Large intestine (tissue), 3 donors: ENCODE results near the gene AIPL1. TPM values are rescaled to one million over a fixed set of nuclear protein-coding genes. Genes with fewer than 3 reads are reported as not detected.
A peak's percentile ranks its signal among the peaks of the same experiment; 100 is the strongest.

ENCODE experiments used
- DNase-seq, 2 donors: peaks; one replicate each; pipeline versions ENCODE4 v3.0.0 to v3.0.0-alpha.2; 2013
- H3K27ac ChIP-seq: one replicate; pipeline ENCODE4 v1.5.1; 2013; ENCODE audit warnings: low read length
- H3K27me3 ChIP-seq: 2 replicates; pipeline ENCODE4 v1.6.1; 2013; ENCODE audit warnings: low read length; ENCODE audit not compliant: control insufficient read depth, insufficient read depth
- H3K36me3 ChIP-seq: 2 replicates; pipeline ENCODE4 v1.6.1; 2013; ENCODE audit warnings: low read length; ENCODE audit not compliant: control insufficient read depth, insufficient read depth
- H3K4me1 ChIP-seq: one replicate; pipeline ENCODE4 v1.6.1; 2013; ENCODE audit warnings: low read length; ENCODE audit not compliant: control insufficient read depth, insufficient read depth
- H3K4me3 ChIP-seq: one replicate; pipeline ENCODE4 v1.5.1; 2013; ENCODE audit warnings: low read length
- H3K9me3 ChIP-seq: one replicate; pipeline ENCODE4 v1.6.1; 2013; ENCODE audit warnings: mild to moderate bottlenecking, low read depth, low read length, moderate library complexity; ENCODE audit not compliant: control insufficient read depth
- WGBS: methylation state at CpG from one replicate; pipeline ENCODE4 v1.1.5; 2013; ENCODE audit warnings: low lambda C conversion rate; ENCODE audit not compliant: insufficient coverage; 5-methylcytosine and 5-hydroxymethylcytosine counted together
- polyA plus RNA-seq: library from polyadenylated mRNA; unstranded; fragments of 120-200 nt; gene quantifications from one replicate; pipeline ENCODE4 v1.2.1, GENCODE V29; 2013

AIPL1 gene
- polyA plus RNA-seq, 1 donor: not detected

DNA sequence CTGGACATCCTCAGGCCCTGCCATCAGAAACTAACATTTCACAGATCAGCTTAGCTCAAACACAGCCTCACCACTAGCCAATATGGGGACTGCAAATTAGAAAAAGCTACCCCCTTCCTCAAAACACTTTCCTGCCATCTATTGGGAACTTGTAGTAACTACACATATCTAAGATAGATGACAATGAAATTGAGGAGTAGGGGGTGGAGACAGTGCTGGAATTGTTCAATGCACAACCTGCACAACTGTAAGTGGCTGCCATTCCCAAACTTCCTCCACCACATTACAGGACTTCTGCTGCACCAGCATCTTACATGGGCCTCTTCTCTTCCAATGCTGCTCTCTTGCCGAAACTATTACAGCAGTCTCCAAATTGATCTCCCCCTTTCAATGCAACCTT lies 21.9 kb downstream of the AIPL1 start:
- no peaks in the 10 kb centered on the region for H3K36me3 ChIP-seq
- no CpG with 5 or more reads among the region's 1 CpG for WGBS
- no peak overlapping the region for H3K4me3 ChIP-seq
- no peak for DNase-seq
- no peaks in the 10 kb centered on the region for H3K27me3 ChIP-seq
- no peak overlapping the region for H3K27ac ChIP-seq
- no peaks in the 10 kb centered on the region for H3K9me3 ChIP-seq
- no peaks in the 10 kb centered on the region for H3K4me1 ChIP-seq

- no peaks in the 10 kb centered on the region for H3K27me3 ChIP-seq
- no peaks in the 10 kb centered on the region for H3K36me3 ChIP-seq
- no CpG with 5 or more reads among the region's 10 CpGs for WGBS
- no peaks in the 10 kb centered on the region for H3K4me1 ChIP-seq
- no peak overlapping the region for H3K4me3 ChIP-seq
- no peaks in the 10 kb centered on the region for H3K9me3 ChIP-seq
- H3K27ac ChIP-seq: no peak overlapping the region
- DNase-seq: no peak
Observed at GRCh38 chr17:6408735-6409134, 26.2 kb downstream of the AIPL1 start.

GRCh38 chr17:6408276-6408675 lies 26.6 kb downstream of the AIPL1 start:
- Histone ChIP-seq H3K4me1 (no peaks in the 10 kb centered on the region), H3K27me3 (no peaks in the 10 kb centered on the region), H3K27ac (no peak overlapping the region), H3K4me3 (no peak overlapping the region), H3K36me3 (no peaks in the 10 kb centered on the region), H3K9me3 (no peaks in the 10 kb centered on the region)
- no CpG with 5 or more reads among the region's 6 CpGs for WGBS
- no peak for DNase-seq

DNA sequence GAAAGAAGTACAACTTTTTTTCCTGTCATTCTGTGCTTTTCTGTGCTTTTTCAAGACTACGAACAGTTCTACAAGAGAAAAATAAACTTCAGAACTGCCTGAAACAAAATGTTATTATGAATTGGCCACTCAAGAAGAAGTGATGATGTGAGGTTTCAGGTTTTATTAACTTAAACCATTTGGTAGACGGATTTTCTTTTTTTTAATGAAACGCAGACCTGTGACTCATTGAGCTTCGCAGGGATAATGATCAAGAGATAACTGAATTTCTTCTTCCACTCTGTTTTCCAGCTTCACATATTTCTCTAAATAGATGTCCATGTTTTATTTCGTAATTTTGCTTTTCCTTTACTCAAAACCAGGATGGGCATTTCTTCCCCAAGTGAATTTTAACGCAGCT lies 32.7 kb downstream of the AIPL1 start:
- WGBS: 92% methylated on average over 2 of the region's 6 CpGs
- no peak for DNase-seq
- no peaks in the 10 kb centered on the region for H3K4me1 ChIP-seq
- no peaks in the 10 kb centered on the region for H3K27me3 ChIP-seq
- no peaks in the 10 kb centered on the region for H3K36me3 ChIP-seq
- H3K4me3 ChIP-seq: no peak overlapping the region
- H3K27ac ChIP-seq: no peak overlapping the region
- no peaks in the 10 kb centered on the region for H3K9me3 ChIP-seq

- Histone ChIP-seq H3K4me1 (no peaks in the 10 kb centered on the region), H3K36me3 (no peaks in the 10 kb centered on the region), H3K4me3 (no peak overlapping the region), H3K27me3 (peaks cover 6% of the 10 kb centered on the region), H3K27ac (no peak overlapping the region), H3K9me3 (no peaks in the 10 kb centered on the region)
- WGBS: no CpG with 5 or more reads among the region's 2 CpGs
- DNase-seq: no peak
Observed at GRCh38 chr17:6398955-6399354, 36.0 kb downstream of the AIPL1 start.

- no peaks in the 10 kb centered on the region for H3K9me3 ChIP-seq
- no peak overlapping the region for H3K4me3 ChIP-seq
- WGBS: no CpG with 5 or more reads among the region's 8 CpGs
- H3K27me3 ChIP-seq: peaks cover 11% of the 10 kb centered on the region
- no peak for DNase-seq
- H3K27ac ChIP-seq: no peak overlapping the region
- H3K4me1 ChIP-seq: no peaks in the 10 kb centered on the region
- H3K36me3 ChIP-seq: no peaks in the 10 kb centered on the region
Observed at GRCh38 chr17:6394055-6394606, 40.8 kb downstream of the AIPL1 start.

- no peak overlapping the region for H3K4me3 ChIP-seq
- no CpG with 5 or more reads among the region's 15 CpGs for WGBS
- H3K36me3 ChIP-seq: no peaks in the 10 kb centered on the region
- DNase-seq: peak in 1 of 2 donors; percentile 17
- peaks cover 11% of the 10 kb centered on the region for H3K27me3 ChIP-seq
- H3K9me3 ChIP-seq: no peaks in the 10 kb centered on the region
- H3K4me1 ChIP-seq: no peaks in the 10 kb centered on the region
- H3K27ac ChIP-seq: no peak overlapping the region
Observed at GRCh38 chr17:6393351-6393952, 41.5 kb downstream of the AIPL1 start.

GRCh38 chr17:6392609-6393350 lies 42.1 kb downstream of the AIPL1 start:
- H3K27ac ChIP-seq: no peak overlapping the region
- no peaks in the 10 kb centered on the region for H3K9me3 ChIP-seq
- peaks cover 11% of the 10 kb centered on the region for H3K27me3 ChIP-seq
- 0% methylated on average over 2 of the region's 13 CpGs for WGBS
- H3K4me1 ChIP-seq: no peaks in the 10 kb centered on the region
- H3K4me3 ChIP-seq: no peak overlapping the region
- no peaks in the 10 kb centered on the region for H3K36me3 ChIP-seq
- peak in 1 of 2 donors; percentile 26 for DNase-seq

GRCh38 chr17:6388416-6388815 lies 46.5 kb downstream of the AIPL1 start:
- Histone ChIP-seq H3K27me3 (peaks cover 3% of the 10 kb centered on the region), H3K9me3 (no peaks in the 10 kb centered on the region), H3K4me3 (no peak overlapping the region), H3K4me1 (no peaks in the 10 kb centered on the region), H3K36me3 (no peaks in the 10 kb centered on the region), H3K27ac (no peak overlapping the region)
- DNase-seq: no peak
- no CpG with 5 or more reads among the region's 11 CpGs for WGBS

DNA sequence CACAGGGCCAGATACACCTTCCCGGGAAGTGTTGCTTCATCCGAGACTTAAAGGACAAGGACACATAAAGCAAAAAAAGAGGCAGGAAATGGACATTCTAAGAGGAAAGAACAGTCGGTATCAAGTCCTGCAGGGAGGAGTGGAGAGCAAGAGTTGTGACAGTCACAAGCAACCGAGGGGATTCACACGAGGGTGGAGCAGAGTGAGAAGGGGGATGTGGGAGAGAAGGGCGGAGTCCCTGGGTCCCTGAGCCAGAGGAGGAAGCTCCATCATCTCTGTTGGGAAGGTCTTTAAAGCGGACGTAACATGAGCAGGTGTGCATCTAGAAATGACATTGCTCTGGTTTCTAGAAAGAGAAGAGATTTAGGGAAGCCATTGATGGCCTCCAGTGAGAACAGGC lies 47.1 kb downstream of the AIPL1 start:
- Histone ChIP-seq H3K36me3 (no peaks in the 10 kb centered on the region), H3K4me1 (no peaks in the 10 kb centered on the region), H3K9me3 (no peaks in the 10 kb centered on the region), H3K27ac (no peak overlapping the region), H3K4me3 (no peak overlapping the region), H3K27me3 (peaks cover 2% of the 10 kb centered on the region)
- no peak for DNase-seq
- WGBS: 84% methylated on average over 6 of the region's 8 CpGs
